ENCODE measurements around the gene CHCHD3.

Gene CHCHD3

GRCh38 chr7:133059263-133059662 lies 22.6 kb downstream of the CHCHD3 start:
- H3K9me3 ChIP-seq (ENCODE audit: control insufficient read depth, insufficient read depth, low read depth, low read length), result no peaks in the 10 kb centered on the region
- no peak overlapping the region for H3K4me3 ChIP-seq (ENCODE audit: low read depth, low read length)
- H3K36me3 ChIP-seq (ENCODE audit: control insufficient read depth in 2 of 2, insufficient read depth in 1 of 2, low read length in 2 of 2), result no peaks in the 10 kb centered on the region
- no peak overlapping the region for H3K27ac ChIP-seq (ENCODE audit: extremely low read depth, low read depth, low read length)
- TF ChIP-seq ZNF426 (tag by site-specific recombination; IDR thresholded peaks at IDR 0.05), result no peak
- no peak for TF ChIP-seq ZNF292 (tag by site-specific recombination; IDR thresholded peaks at IDR 0.05; ENCODE audit: borderline replicate concordance, low read depth)
- TF ChIP-seq, protein P1, sequence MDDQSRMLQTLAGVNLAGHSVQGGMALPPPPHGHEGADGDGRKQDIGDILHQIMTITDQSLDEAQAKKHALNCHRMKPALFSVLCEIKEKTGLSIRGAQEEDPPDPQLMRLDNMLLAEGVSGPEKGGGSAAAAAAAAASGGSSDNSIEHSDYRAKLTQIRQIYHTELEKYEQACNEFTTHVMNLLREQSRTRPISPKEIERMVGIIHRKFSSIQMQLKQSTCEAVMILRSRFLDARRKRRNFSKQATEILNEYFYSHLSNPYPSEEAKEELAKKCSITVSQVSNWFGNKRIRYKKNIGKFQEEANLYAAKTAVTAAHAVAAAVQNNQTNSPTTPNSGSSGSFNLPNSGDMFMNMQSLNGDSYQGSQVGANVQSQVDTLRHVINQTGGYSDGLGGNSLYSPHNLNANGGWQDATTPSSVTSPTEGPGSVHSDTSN (CRISPR knock-in tag; IDR thresholded peaks at IDR 0.05), result no peak
- TF ChIP-seq SCRT2 (tag by site-specific recombination; IDR thresholded peaks at IDR 0.05), result no peak
- no peak for TF ChIP-seq ZXDB (tag by site-specific recombination; IDR thresholded peaks at IDR 0.05)
- no peak for TF ChIP-seq ZIC2 (tag by site-specific recombination; IDR thresholded peaks at IDR 0.05)
- TF ChIP-seq ZSCAN16 (tag by site-specific recombination; IDR thresholded peaks at IDR 0.05), result no peak
- no peak for TF ChIP-seq YY1 (tag by site-specific recombination; IDR thresholded peaks at IDR 0.05)
- TF ChIP-seq, protein P2, sequence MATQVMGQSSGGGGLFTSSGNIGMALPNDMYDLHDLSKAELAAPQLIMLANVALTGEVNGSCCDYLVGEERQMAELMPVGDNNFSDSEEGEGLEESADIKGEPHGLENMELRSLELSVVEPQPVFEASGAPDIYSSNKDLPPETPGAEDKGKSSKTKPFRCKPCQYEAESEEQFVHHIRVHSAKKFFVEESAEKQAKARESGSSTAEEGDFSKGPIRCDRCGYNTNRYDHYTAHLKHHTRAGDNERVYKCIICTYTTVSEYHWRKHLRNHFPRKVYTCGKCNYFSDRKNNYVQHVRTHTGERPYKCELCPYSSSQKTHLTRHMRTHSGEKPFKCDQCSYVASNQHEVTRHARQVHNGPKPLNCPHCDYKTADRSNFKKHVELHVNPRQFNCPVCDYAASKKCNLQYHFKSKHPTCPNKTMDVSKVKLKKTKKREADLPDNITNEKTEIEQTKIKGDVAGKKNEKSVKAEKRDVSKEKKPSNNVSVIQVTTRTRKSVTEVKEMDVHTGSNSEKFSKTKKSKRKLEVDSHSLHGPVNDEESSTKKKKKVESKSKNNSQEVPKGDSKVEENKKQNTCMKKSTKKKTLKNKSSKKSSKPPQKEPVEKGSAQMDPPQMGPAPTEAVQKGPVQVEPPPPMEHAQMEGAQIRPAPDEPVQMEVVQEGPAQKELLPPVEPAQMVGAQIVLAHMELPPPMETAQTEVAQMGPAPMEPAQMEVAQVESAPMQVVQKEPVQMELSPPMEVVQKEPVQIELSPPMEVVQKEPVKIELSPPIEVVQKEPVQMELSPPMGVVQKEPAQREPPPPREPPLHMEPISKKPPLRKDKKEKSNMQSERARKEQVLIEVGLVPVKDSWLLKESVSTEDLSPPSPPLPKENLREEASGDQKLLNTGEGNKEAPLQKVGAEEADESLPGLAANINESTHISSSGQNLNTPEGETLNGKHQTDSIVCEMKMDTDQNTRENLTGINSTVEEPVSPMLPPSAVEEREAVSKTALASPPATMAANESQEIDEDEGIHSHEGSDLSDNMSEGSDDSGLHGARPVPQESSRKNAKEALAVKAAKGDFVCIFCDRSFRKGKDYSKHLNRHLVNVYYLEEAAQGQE (tag by site-specific recombination; IDR thresholded peaks at IDR 0.05), result no peak
- TF ChIP-seq ZNF660 (tag by site-specific recombination; IDR thresholded peaks at IDR 0.05), result no peak
- no peak for TF ChIP-seq WT1 (tag by site-specific recombination; IDR thresholded peaks at IDR 0.05)
- no peak for TF ChIP-seq ZNF174 (tag by site-specific recombination; IDR thresholded peaks at IDR 0.05)
- TF ChIP-seq ZNF114 (tag by site-specific recombination; IDR thresholded peaks at IDR 0.05), result no peak
- TF ChIP-seq ZNF112 (tag by site-specific recombination; IDR thresholded peaks at IDR 0.05), result no peak
- no peak for TF ChIP-seq ZNF146 (tag by site-specific recombination; IDR thresholded peaks at IDR 0.05)
- TF ChIP-seq PATZ1 (tag by site-specific recombination; IDR thresholded peaks at IDR 0.05), result no peak
- ChIA-PET CTCF (no interaction called here), POLR2A (no interaction called here)
- no peaks in the 10 kb centered on the region for H3K4me1 ChIP-seq (ENCODE audit: control insufficient read depth, insufficient read depth, low read length)

- H3K4me1 ChIP-seq (ENCODE audit: control insufficient read depth, insufficient read depth, low read length), result peaks cover 6% of the 10 kb centered on the region
- no peaks in the 10 kb centered on the region for H3K36me3 ChIP-seq (ENCODE audit: control insufficient read depth in 2 of 2, insufficient read depth in 1 of 2, low read length in 2 of 2)
- CTCF ChIA-PET, result no interaction called here
- no peak overlapping the region for H3K27ac ChIP-seq (ENCODE audit: extremely low read depth, low read depth, low read length)
- H3K4me3 ChIP-seq (ENCODE audit: low read depth, low read length), result no peak overlapping the region
- no peaks in the 10 kb centered on the region for H3K9me3 ChIP-seq (ENCODE audit: control insufficient read depth, insufficient read depth, low read depth, low read length)
- POLR2A ChIA-PET, result no interaction called here
- TF ChIP-seq ZNF350 (tag by site-specific recombination; IDR thresholded peaks at IDR 0.05) (no peak), PRDM1 (tag by site-specific recombination; IDR thresholded peaks at IDR 0.05) (0 out of 2 replicates have a peak, but pooled peaks have one; percentile 7), ZNF658 (tag by site-specific recombination; IDR thresholded peaks at IDR 0.05) (no peak), ZNF174 (tag by site-specific recombination; IDR thresholded peaks at IDR 0.05) (no peak), ZNF16 (tag by site-specific recombination; IDR thresholded peaks at IDR 0.05; ENCODE audit: low read depth) (no peak), ZFP3 (tag by site-specific recombination; IDR thresholded peaks at IDR 0.05; ENCODE audit: low read depth) (no peak), ZNF221 (tag by site-specific recombination; IDR thresholded peaks at IDR 0.05; ENCODE audit: borderline replicate concordance) (no peak), ZNF777 (tag by site-specific recombination; IDR thresholded peaks at IDR 0.05; ENCODE audit: borderline replicate concordance) (no peak), ZNF501 (tag by site-specific recombination; IDR thresholded peaks at IDR 0.05) (no peak), ZNF785 (tag by site-specific recombination; IDR thresholded peaks at IDR 0.05) (no peak)
- TF ChIP-seq, protein P3, sequence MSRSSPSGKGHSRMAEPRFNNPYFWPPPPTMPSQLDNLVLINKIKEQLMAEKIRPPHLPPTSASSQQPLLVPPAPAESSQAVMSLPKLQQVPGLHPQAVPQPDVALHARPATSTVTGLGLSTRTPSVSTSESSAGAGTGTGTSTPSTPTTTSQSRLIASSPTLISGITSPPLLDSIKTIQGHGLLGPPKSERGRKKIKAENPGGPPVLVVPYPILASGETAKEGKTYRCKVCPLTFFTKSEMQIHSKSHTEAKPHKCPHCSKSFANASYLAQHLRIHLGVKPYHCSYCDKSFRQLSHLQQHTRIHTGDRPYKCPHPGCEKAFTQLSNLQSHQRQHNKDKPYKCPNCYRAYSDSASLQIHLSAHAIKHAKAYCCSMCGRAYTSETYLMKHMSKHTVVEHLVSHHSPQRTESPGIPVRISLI (tag by site-specific recombination; IDR thresholded peaks at IDR 0.05), result no peak
- TF ChIP-seq, protein P4, sequence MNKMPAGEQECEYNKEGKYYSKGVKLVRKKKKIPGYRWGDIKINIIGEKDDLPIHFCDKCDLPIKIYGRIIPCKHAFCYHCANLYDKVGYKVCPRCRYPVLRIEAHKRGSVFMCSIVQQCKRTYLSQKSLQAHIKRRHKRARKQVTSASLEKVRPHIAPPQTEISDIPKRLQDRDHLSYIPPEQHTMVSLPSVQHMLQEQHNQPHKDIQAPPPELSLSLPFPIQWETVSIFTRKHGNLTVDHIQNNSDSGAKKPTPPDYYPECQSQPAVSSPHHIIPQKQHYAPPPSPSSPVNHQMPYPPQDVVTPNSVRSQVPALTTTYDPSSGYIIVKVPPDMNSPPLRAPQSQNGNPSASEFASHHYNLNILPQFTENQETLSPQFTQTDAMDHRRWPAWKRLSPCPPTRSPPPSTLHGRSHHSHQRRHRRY (tag by site-specific recombination; IDR thresholded peaks at IDR 0.05), result no peak
These were observed 25.3 kb downstream of the CHCHD3 start for GRCh38 chr7:133056370-133057238.
